Duodenal mucosa (tissue), 2 donors: Measurements from ENCODE around the gene THADA.
"Not testable (repeated sequence)": the region's sequence is repeated elsewhere in the genome, so short reads cannot be mapped to it uniquely, and the experiment has no call there.

Source experiments
- H3K27ac ChIP-seq: one replicate; pipeline ENCODE4 v1.7.0; 2013; ENCODE audit warnings: low read depth, low read length
- H3K27me3 ChIP-seq, 2 donors: one replicate each; pipeline ENCODE4 v1.7.0; 2013; ENCODE audit warnings: low read length in 2 of 2, control low read depth in 1 of 2; ENCODE audit not compliant: insufficient read depth in 2 of 2, control insufficient read depth in 1 of 2
- H3K36me3 ChIP-seq, 2 donors: one replicate each; pipeline ENCODE4 v1.7.0; 2013; ENCODE audit warnings: low read length in 2 of 2, control low read depth in 1 of 2; ENCODE audit not compliant: insufficient read depth in 2 of 2, control insufficient read depth in 1 of 2
- H3K4me1 ChIP-seq, 2 donors: one replicate each; pipeline ENCODE4 v1.7.0; 2013; ENCODE audit warnings: low read length in 2 of 2, control low read depth in 1 of 2; ENCODE audit not compliant: insufficient read depth in 2 of 2, control insufficient read depth in 1 of 2
- H3K4me3 ChIP-seq, 2 donors: one replicate each; pipeline ENCODE4 v1.7.0; 2013; ENCODE audit warnings: low read length in 2 of 2, low read depth in 1 of 2
- H3K9ac ChIP-seq, 2 donors: one replicate each; pipeline ENCODE4 v1.7.0; 2013; ENCODE audit warnings: low read length in 2 of 2, low read depth in 1 of 2
- H3K9me3 ChIP-seq, 2 donors: one replicate each; pipeline ENCODE4 v1.7.0; 2013; ENCODE audit warnings: low read length in 2 of 2, control low read depth in 1 of 2; ENCODE audit not compliant: control insufficient read depth in 1 of 2

Gene THADA

GRCh38 chr2:43302961-43303494, 292.8 kb downstream of the THADA start:
- Histone ChIP-seq H3K27me3 (no peaks in the 10 kb centered on the region), H3K27ac (no peak overlapping the region), H3K4me3 (no peak overlapping the region), H3K9me3 (no peaks in the 10 kb centered on the region), H3K36me3 (peaks cover 0 to 5% of the 10 kb centered on the region in 2 donors), H3K9ac (no peak overlapping the region), H3K4me1 (peaks cover 0 to 10% of the 10 kb centered on the region in 2 donors)

- H3K4me3 ChIP-seq, result no peak overlapping the region
- H3K9me3 ChIP-seq, result no peaks in the 10 kb centered on the region
- no peak overlapping the region for H3K9ac ChIP-seq
- no peaks in the 10 kb centered on the region for H3K27me3 ChIP-seq
- peaks cover 0 to 10% of the 10 kb centered on the region in 2 donors for H3K4me1 ChIP-seq
- H3K27ac ChIP-seq, result no peak overlapping the region
- H3K36me3 ChIP-seq, result peaks cover 0 to 5% of the 10 kb centered on the region in 2 donors
These were observed 293.5 kb downstream of the THADA start for GRCh38 chr2:43302182-43302960.

- Histone ChIP-seq H3K4me3 (no peak overlapping the region), H3K4me1 (peaks cover 0 to 10% of the 10 kb centered on the region in 2 donors)
These were observed 294.9 kb downstream of the THADA start for GRCh38 chr2:43300781-43301583.

GRCh38 chr2:43300222-43300621, 295.6 kb downstream of the THADA start:
- Histone ChIP-seq H3K27me3 (no peaks in the 10 kb centered on the region), H3K4me3 (no peak overlapping the region), H3K4me1 (peaks cover 0 to 5% of the 10 kb centered on the region in 2 donors), H3K9me3 (no peaks in the 10 kb centered on the region), H3K36me3 (peaks cover 0 to 5% of the 10 kb centered on the region in 2 donors), H3K27ac (no peak overlapping the region), H3K9ac (no peak overlapping the region)

More at GRCh38 chr2:43300781-43301583, 294.9 kb downstream of the THADA start:
- no peak overlapping the region for H3K27ac ChIP-seq
- H3K36me3 ChIP-seq, result peaks cover 0 to 5% of the 10 kb centered on the region in 2 donors
- H3K9me3 ChIP-seq, result no peaks in the 10 kb centered on the region
- no peaks in the 10 kb centered on the region for H3K27me3 ChIP-seq
- H3K9ac ChIP-seq, result no peak overlapping the region

GRCh38 chr2:43298500-43298899, 297.3 kb downstream of the THADA start:
- Histone ChIP-seq H3K36me3 (peaks cover 0 to 5% of the 10 kb centered on the region in 2 donors), H3K27me3 (no peaks in the 10 kb centered on the region), H3K9ac (no peak overlapping the region), H3K9me3 (no peaks in the 10 kb centered on the region), H3K27ac (no peak overlapping the region), H3K4me1 (peaks cover 4 to 9% of the 10 kb centered on the region in 2 donors), H3K4me3 (no peak overlapping the region)

- not testable (repeated sequence) for H3K9ac ChIP-seq, H3K27me3 ChIP-seq, H3K36me3 ChIP-seq, H3K27ac ChIP-seq, H3K4me3 ChIP-seq, H3K9me3 ChIP-seq
- peaks cover 4 to 16% of the 10 kb centered on the region in 2 donors for H3K4me1 ChIP-seq
These were observed 298.1 kb downstream of the THADA start for GRCh38 chr2:43297740-43298139.

- peaks cover 0 to 16% of the 10 kb centered on the region in 2 donors for H3K36me3 ChIP-seq
- no peak overlapping the region for H3K27ac ChIP-seq
- H3K4me1 ChIP-seq, result peaks cover 4 to 19% of the 10 kb centered on the region in 2 donors
- H3K4me3 ChIP-seq, result no peak overlapping the region
- no peaks in the 10 kb centered on the region for H3K27me3 ChIP-seq
- no peak overlapping the region for H3K9ac ChIP-seq
- no peaks in the 10 kb centered on the region for H3K9me3 ChIP-seq
These were observed 300.8 kb downstream of the THADA start for GRCh38 chr2:43294973-43295603.

- Histone ChIP-seq H3K9me3 (no peaks in the 10 kb centered on the region), H3K27me3 (no peaks in the 10 kb centered on the region), H3K9ac (no peak overlapping the region), H3K27ac (no peak overlapping the region), H3K4me1 (peaks cover 4 to 19% of the 10 kb centered on the region in 2 donors), H3K36me3 (peaks cover 0 to 16% of the 10 kb centered on the region in 2 donors), H3K4me3 (no peak overlapping the region)
These were observed 301.8 kb downstream of the THADA start for GRCh38 chr2:43293744-43294695.
